HCT116 (cell line): ENCODE measurements around the gene CD7. TPM values are rescaled to one million over a fixed set of nuclear protein-coding genes. Genes with fewer than 3 reads are reported as not detected.
A peak's percentile ranks its signal among the peaks of the same experiment; 100 is the strongest.

ENCODE experiments used
- ATAC-seq: fragments of 200-7000 bp; cut with Tn5 transposase; 2 replicates; pipeline ENCODE4 v1.9.1; 2020; ENCODE audit warnings: mild to moderate bottlenecking, moderate library complexity
- BruUV-seq: library from RNA; stranded (reverse); fragments of 400-500 nt; replicated peaks from 2 replicates; lab custom pipeline; 2021; lab: Mats Ljungman, UMichigan
- CTCF ChIA-PET: fragments of 300-600 bp; sonication (Branson Sonifier 250); formaldehyde crosslinking; loops from one replicate; lab custom pipeline; 2021; ENCODE audit warnings: antibody characterized with exemption; lab: Charles Lee
- POLR2A ChIA-PET: fragments of 300-600, 350-600 bp; sonication (Branson Sonifier 250); formaldehyde crosslinking; loops from one replicate; lab custom pipeline; 2021; ENCODE audit warnings: antibody characterized with exemption; lab: Charles Lee
- RAD21 ChIA-PET, 2 experiments: fragments of 300-600 bp; sonication (Branson Sonifier 250); formaldehyde crosslinking; loops; one replicate each; lab custom pipeline; 2023; ENCODE audit warnings: low total read pairs in 2 of 2; ENCODE audit not compliant: uncharacterized antibody in 2 of 2, unreplicated experiment in 2 of 2, low non-redundant PET in 1 of 2; lab: Charles Lee
- DNase-seq: peaks from one replicate; pipeline ENCODE4 v3.0.0-alpha.2; 2010; ENCODE audit warnings: low read depth, low spot score
- H2AFZ ChIP-seq: fragments of 200-600 bp; shearing (Covaris generic), sonication (generic); 2 replicates; pipeline ENCODE4 v1.6.1; 2017; ENCODE audit warnings: low read depth, mixed run types, mixed read lengths, antibody characterized with exemption, low read length; ENCODE audit not compliant: poor library complexity, severe bottlenecking
- H3K27ac ChIP-seq: 2 replicates; pipeline ENCODE4 v1.5.1; 2012; ENCODE audit warnings: low read depth, low read length
- H3K27me3 ChIP-seq: fragments of 200-600 bp; sonication (generic); 2 replicates; pipeline ENCODE4 v1.6.1; 2016; ENCODE audit warnings: mixed run types, low read length, mixed read lengths; ENCODE audit not compliant: insufficient read depth
- H3K36me3 ChIP-seq, 2 experiments: fragments of 200-500 bp in 1 of 2; fragments of 200-600 bp in 1 of 2; sonication (Bioruptor generic) in 1 of 2; sonication (generic) in 1 of 2; 2 replicates each; pipeline versions ENCODE4 v1.5.1 to v1.6.1; 2014 to 2016; ENCODE audit warnings: low read length in 2 of 2, inconsistent platforms in 1 of 2, mixed read lengths in 1 of 2, mixed run types in 1 of 2; ENCODE audit not compliant: insufficient read depth in 2 of 2, control insufficient read depth in 1 of 2
- H3K4me1 ChIP-seq, 2 experiments: fragments of 200-600 bp in 1 of 2; sonication (generic) in 1 of 2; 2 replicates each; pipeline versions ENCODE4 v1.5.1 to v1.6.1; 2012 to 2017; ENCODE audit warnings: low read length in 2 of 2, inconsistent platforms in 1 of 2, mild to moderate bottlenecking in 1 of 2, mixed read lengths in 1 of 2, mixed run types in 1 of 2, moderate library complexity in 1 of 2; ENCODE audit not compliant: insufficient read depth in 2 of 2, control insufficient read depth in 1 of 2
- H3K4me2 ChIP-seq: fragments of 200-600 bp; sonication (generic); 2 replicates; pipeline ENCODE4 v1.6.1; 2017; ENCODE audit warnings: mixed run types, low read length, mixed read lengths
- H3K4me3 ChIP-seq, 2 experiments: fragments of 200-600 bp in 1 of 2; sonication (generic) in 1 of 2; replicated peaks in 1 of 2; 2 replicates each; pipeline ENCODE4 v1.5.1; 2011 to 2016; ENCODE audit warnings: low read length in 2 of 2, control low read depth in 1 of 2, low read depth in 1 of 2, mild to moderate bottlenecking in 1 of 2, mixed read lengths in 1 of 2, mixed run types in 1 of 2
- H3K79me2 ChIP-seq: fragments of 200-600 bp; sonication (generic); 2 replicates; pipeline ENCODE4 v1.6.1; 2017; ENCODE audit warnings: mild to moderate bottlenecking, mixed run types, low read length, moderate library complexity, mixed read lengths; ENCODE audit not compliant: insufficient read depth
- H3K9ac ChIP-seq: fragments of 200-600 bp; sonication (generic); 2 replicates; pipeline ENCODE4 v1.6.1; 2016; ENCODE audit warnings: low read length, mixed read lengths
- H3K9me2 ChIP-seq: fragments of 200-600 bp; sonication (generic), shearing (Covaris generic); 2 replicates; pipeline ENCODE4 v1.6.1; 2017; ENCODE audit warnings: mixed run types, mild to moderate bottlenecking, moderate library complexity; ENCODE audit not compliant: insufficient read depth
- H3K9me3 ChIP-seq, 2 experiments: fragments of 200-500 bp in 1 of 2; fragments of 200-600 bp in 1 of 2; sonication (Bioruptor generic) in 1 of 2; sonication (generic) in 1 of 2; 2 replicates each; pipeline ENCODE4 v1.6.1; 2014 to 2017; ENCODE audit warnings: low read length in 2 of 2, mixed read lengths in 2 of 2, inconsistent platforms in 1 of 2, low read depth in 1 of 2, mild to moderate bottlenecking in 1 of 2, mixed run types in 1 of 2, moderate library complexity in 1 of 2; ENCODE audit not compliant: control insufficient read depth in 1 of 2, insufficient read depth in 1 of 2
- H4K20me1 ChIP-seq: fragments of 200-600 bp; sonication (generic), shearing (Covaris generic); 2 replicates; pipeline ENCODE4 v1.6.1; 2017; ENCODE audit warnings: mixed run types, mild to moderate bottlenecking, moderate library complexity; ENCODE audit not compliant: insufficient read depth
- CTCF ChIP-seq, 3 experiments: fragments of 200-600 bp in 1 of 3; sonication (generic) in 1 of 3; IDR thresholded peaks in 2 of 3; conservative IDR thresholded peaks in 1 of 3; 2 replicates each; pipeline ENCODE4 v1.5.1; 2012 to 2017; ENCODE audit warnings: low read depth in 2 of 3, low read length in 2 of 3, antibody characterized with exemption in 1 of 3, borderline replicate concordance in 1 of 3, control low read depth in 1 of 3, mild to moderate bottlenecking in 1 of 3, mixed read lengths in 1 of 3, mixed run types in 1 of 3, moderate library complexity in 1 of 3; ENCODE audit not compliant: insufficient read depth in 1 of 3
- EGR1 ChIP-seq: IDR thresholded peaks from 2 replicates; pipeline ENCODE4 v1.6.1; 2012; ENCODE audit warnings: low read depth
- ELF1 ChIP-seq: IDR thresholded peaks from 2 replicates; pipeline ENCODE4 v1.6.1; 2012; ENCODE audit warnings: low read depth, borderline replicate concordance
- EZH2 ChIP-seq: fragments of 200-600 bp; sonication (generic); IDR thresholded peaks from 2 replicates; pipeline ENCODE4 v1.6.1; 2017; ENCODE audit warnings: antibody characterized with exemption, mixed run types
- FOSL1 ChIP-seq: IDR thresholded peaks from 2 replicates; pipeline ENCODE4 v1.6.1; 2012; ENCODE audit warnings: low read depth
- JUND ChIP-seq: IDR thresholded peaks from 2 replicates; pipeline ENCODE4 v1.6.1; 2012
- RAD21 ChIP-seq: IDR thresholded peaks from 2 replicates; pipeline ENCODE4 v1.6.1; 2012; ENCODE audit warnings: low read depth, mild to moderate bottlenecking
- SP1 ChIP-seq: IDR thresholded peaks from 2 replicates; pipeline ENCODE4 v1.6.1; 2012; ENCODE audit warnings: low read depth
- TCF7L2 ChIP-seq: IDR thresholded peaks from 2 replicates; pipeline ENCODE4 v1.7.0; 2011; ENCODE audit warnings: borderline replicate concordance, inconsistent platforms; ENCODE audit not compliant: insufficient read depth, insufficient read length; ENCODE audit errors: extremely low read depth
- ZBTB33 ChIP-seq: IDR thresholded peaks from 2 replicates; pipeline ENCODE4 v1.6.1; 2011; ENCODE audit warnings: mild to moderate bottlenecking, low read length, moderate library complexity; ENCODE audit not compliant: insufficient replicate concordance; ENCODE audit errors: extremely low read depth
- ZNF274 ChIP-seq: fragments of 200-500 bp; sonication (Bioruptor generic); IDR thresholded peaks from 2 replicates; pipeline ENCODE4 v1.6.1; 2014; ENCODE audit warnings: mild to moderate bottlenecking, low read depth, low read length, inconsistent platforms
- intact Hi-C: fragments of 100-400 bp; cut with micrococcal nuclease; formaldehyde crosslinking; loops from 2 replicates; pipeline ENCODE4 v1.10.0; 2022
- total RNA-seq: library from RNA; stranded (reverse); gene quantifications from one replicate; pipeline ENCODE4 v1.2.1, GENCODE V29; 2021; ENCODE audit not compliant: unreplicated experiment

The CD7 gene
- total RNA-seq, 1 experiment from 2014 or later: 0.61 TPM

- no peak for TF ChIP-seq ELF1
- TF ChIP-seq, all 23 proteins: peak for 0
Measured at GRCh38 chr17:82269138-82269881, 48.1 kb downstream of the CD7 start (continued).

- no peak; the same call in none of the 2 replicates for TF ChIP-seq FOSL1
- TF ChIP-seq ZBTB33: no peak
- peak; percentile 44 for TF ChIP-seq SP1
- no peak for TF ChIP-seq TCF7L2
- peak; percentile 87 for TF ChIP-seq JUND
- no peak for TF ChIP-seq EGR1
- TF ChIP-seq CTCF (IDR thresholded peaks at IDR 0.05 in 2 of 3, conservative IDR thresholded peaks at IDR 0.05 in 1 of 3; ENCODE audit: borderline replicate concordance in 1 of 3, insufficient read depth in 1 of 3, low read depth in 2 of 3, low read length in 2 of 3): peak in 2 of 3 experiments; percentile 18 to 28; a peak in 2 of 6 replicates
- no peak for TF ChIP-seq ZNF274
- no peak for TF ChIP-seq EZH2
- TF ChIP-seq RAD21: no peak
- POLR2A ChIA-PET: interaction anchor here (1.2 kb wide), 1 partner anchor 25 kb away, joined by 3 read pairs; no protein-coding TSS in a partner anchor
- no peaks in the 10 kb centered on the region for H3K9me3 ChIP-seq
- DNase-seq (no peak), ATAC-seq (peak; percentile 82)
- H3K9ac ChIP-seq: peak overlapping the region; percentile 28
- H3K4me1 ChIP-seq: peaks cover 24 to 54% of the 10 kb centered on the region in 2 experiments
- peaks cover 99% of the 10 kb centered on the region for H3K79me2 ChIP-seq
- intact Hi-C loops: no loop called here
- H4K20me1 ChIP-seq: peaks cover 49% of the 10 kb centered on the region; the same call in 1 of the 2 replicates
- no peaks in the 10 kb centered on the region for H3K27me3 ChIP-seq
- peak overlapping the region in 1 of 2 experiments; percentile 19; a peak in 2 of 4 replicates for H3K4me3 ChIP-seq
- H3K36me3 ChIP-seq: peaks cover 46 to 66% of the 10 kb centered on the region in 2 experiments
- no TSS peak for BruUV-seq
- peak overlapping the region; percentile 34; the same call in 1 of the 2 replicates for H3K27ac ChIP-seq
- RAD21 ChIA-PET: no interaction called here
- H3K4me2 ChIP-seq: peak overlapping the region; percentile 74
- H3K9me2 ChIP-seq: no peaks in the 10 kb centered on the region
- H2AFZ ChIP-seq: no peak overlapping the region
- CTCF ChIA-PET: no interaction called here
Measured at GRCh38 chr17:82267575-82268379, 49.6 kb downstream of the CD7 start.
